ENCODE measurements around the gene CD151. TPM values are rescaled to one million over a fixed set of nuclear protein-coding genes. Genes with fewer than 3 reads are reported as not detected.

Gene CD151
- total and polyA plus RNA-seq, 7 donors: 149 to 358 (median 168) TPM

- DNase-seq: no peak
- no peak for TF ChIP-seq CTCF (IDR thresholded peaks at IDR 0.05)
- 0 to 1% (median 1%) methylated on average over 55 of the region's 55 CpGs for WGBS, 3 donors
These were observed 22.6 kb upstream of the CD151 start for GRCh38 chr11:810040-810567.

GRCh38 chr11:811446-812245 is 21.1 kb upstream of the CD151 start:
- intact Hi-C loops (cut with DNase I): no loop called here
- ATAC-seq (peak in 3 of 4 donors; percentile 1 to 36 (median 9)), DNase-seq (no peak)
- 44 to 58% (median 48%) methylated on average over 14 of the region's 14 CpGs for WGBS, 3 donors
- Histone ChIP-seq H3K27me3 (ENCODE audit: insufficient read depth in 3 of 3, low read length in 2 of 3) (no peaks in the 10 kb centered on the region), H3K4me1 (peaks cover 31% of the 10 kb centered on the region), H3K36me3 (ENCODE audit: insufficient read depth in 1 of 2, low read depth in 1 of 2) (peaks cover 10 to 46% of the 10 kb centered on the region in 2 donors), H3K4me3 (peak overlapping the region; percentile 93), H3K9me3 (no peaks in the 10 kb centered on the region), H3K27ac (peak overlapping the region; percentile 97)
- peak; percentile 15 for TF ChIP-seq CTCF (IDR thresholded peaks at IDR 0.05)

More at GRCh38 chr11:810040-810567, 22.6 kb upstream of the CD151 start:
- peak overlapping the region; percentile 93 for H3K4me3 ChIP-seq
- peak overlapping the region; percentile 97 for H3K27ac ChIP-seq
- H3K36me3 ChIP-seq (ENCODE audit: insufficient read depth in 1 of 2, low read depth in 1 of 2): peaks cover 10 to 42% of the 10 kb centered on the region in 2 donors
- ATAC-seq: no peak
- H3K9me3 ChIP-seq: no peaks in the 10 kb centered on the region
- no peaks in the 10 kb centered on the region for H3K27me3 ChIP-seq (ENCODE audit: insufficient read depth in 3 of 3, low read length in 2 of 3)
- peaks cover 31% of the 10 kb centered on the region for H3K4me1 ChIP-seq
- intact Hi-C loops (cut with DNase I): no loop called here

- 56 to 72% (median 71%) methylated on average over 3 of the region's 3 CpGs for WGBS, 3 donors
- intact Hi-C loops (cut with DNase I): no loop called here
- Histone ChIP-seq H3K4me3 (peak overlapping the region; percentile 93), H3K9me3 (no peaks in the 10 kb centered on the region), H3K27me3 (ENCODE audit: insufficient read depth in 3 of 3, low read length in 2 of 3) (no peaks in the 10 kb centered on the region), H3K36me3 (ENCODE audit: insufficient read depth in 1 of 2, low read depth in 1 of 2) (peaks cover 10 to 46% of the 10 kb centered on the region in 2 donors), H3K27ac (peak overlapping the region; percentile 97), H3K4me1 (peaks cover 31% of the 10 kb centered on the region)
- DNase-seq: no peak
- ATAC-seq: no peak
- no peak for TF ChIP-seq CTCF (IDR thresholded peaks at IDR 0.05)
These were observed 20.4 kb upstream of the CD151 start for GRCh38 chr11:812390-812789.

GRCh38 chr11:813072-813455 is 19.7 kb upstream of the CD151 start:
- peaks cover 28% of the 10 kb centered on the region for H3K4me1 ChIP-seq

More at GRCh38 chr11:813072-813455, 19.7 kb upstream of the CD151 start:
- Histone ChIP-seq H3K36me3 (ENCODE audit: insufficient read depth in 1 of 2, low read depth in 1 of 2) (peaks cover 10 to 46% of the 10 kb centered on the region in 2 donors), H3K27ac (peak overlapping the region; percentile 97), H3K4me3 (no peak overlapping the region), H3K27me3 (ENCODE audit: insufficient read depth in 3 of 3, low read length in 2 of 3) (no peaks in the 10 kb centered on the region), H3K9me3 (no peaks in the 10 kb centered on the region)
- no peak for TF ChIP-seq CTCF (IDR thresholded peaks at IDR 0.05)
- WGBS, 3 donors: 85 to 93% (median 85%) methylated on average over 6 of the region's 6 CpGs
- intact Hi-C loops (cut with DNase I): no loop called here
- DNase-seq (no peak), ATAC-seq (no peak)
